H9 (cell line): ENCODE results near the gene GAREM1. TPM values are rescaled to one million over a fixed set of nuclear protein-coding genes. Genes with fewer than 3 reads are reported as not detected.

Experiments
- DNase-seq: peaks from one replicate; pipeline ENCODE4 v3.0.0-alpha.2; 2017
- H2AFZ ChIP-seq: one replicate; pipeline ENCODE4 v1.6.1; 2013; ENCODE audit warnings: mild to moderate bottlenecking, low read length, control low read depth, moderate library complexity
- H2AK5ac ChIP-seq: 2 replicates; pipeline ENCODE4 v1.6.1; 2013; ENCODE audit warnings: low read length, control low read depth, mixed read lengths; ENCODE audit not compliant: insufficient read length
- H2BK120ac ChIP-seq: one replicate; pipeline ENCODE4 v1.6.1; 2013; ENCODE audit warnings: low read depth, mild to moderate bottlenecking, low read length, control low read depth, inconsistent platforms; ENCODE audit not compliant: poor library complexity, severe bottlenecking
- H2BK12ac ChIP-seq: 2 replicates; pipeline ENCODE4 v1.6.1; 2013; ENCODE audit warnings: low read length, control low read depth, mixed read lengths, low read depth; ENCODE audit not compliant: insufficient read length
- H2BK15ac ChIP-seq: 2 replicates; pipeline ENCODE4 v1.6.1; 2013; ENCODE audit warnings: low read depth, low read length, control low read depth
- H2BK20ac ChIP-seq: one replicate; pipeline ENCODE4 v1.6.1; 2013; ENCODE audit warnings: low read depth, mild to moderate bottlenecking, low read length, control low read depth, inconsistent platforms; ENCODE audit not compliant: poor library complexity, severe bottlenecking
- H2BK5ac ChIP-seq: 2 replicates; pipeline ENCODE4 v1.6.1; 2013; ENCODE audit warnings: low read length, control low read depth, mixed read lengths; ENCODE audit not compliant: insufficient read length
- H3K14ac ChIP-seq: 2 replicates; pipeline ENCODE4 v1.6.1; 2013; ENCODE audit warnings: low read length, control low read depth; ENCODE audit not compliant: insufficient read depth
- H3K18ac ChIP-seq: 2 replicates; pipeline ENCODE4 v1.6.1; 2013; ENCODE audit warnings: low read depth, mild to moderate bottlenecking, mixed read lengths, low read length, control low read depth; ENCODE audit not compliant: insufficient read length
- H3K23ac ChIP-seq: 2 replicates; pipeline ENCODE4 v1.6.1; 2013; ENCODE audit warnings: low read length, control low read depth, mixed read lengths, low read depth; ENCODE audit not compliant: insufficient read length
- H3K23me2 ChIP-seq: 2 replicates; pipeline ENCODE4 v1.6.1; 2013; ENCODE audit warnings: low read depth, mild to moderate bottlenecking, mixed read lengths, low read length, control low read depth; ENCODE audit not compliant: insufficient read length, poor library complexity, severe bottlenecking
- H3K27ac ChIP-seq: 2 replicates; pipeline ENCODE4 v1.5.1; 2013; ENCODE audit warnings: low read length, control low read depth, mixed read lengths, low read depth; ENCODE audit not compliant: insufficient read length
- H3K27me3 ChIP-seq: 2 replicates; pipeline ENCODE4 v1.6.1; 2013; ENCODE audit warnings: low read length, control low read depth, inconsistent platforms; ENCODE audit not compliant: insufficient read depth
- H3K4ac ChIP-seq: 2 replicates; pipeline ENCODE4 v1.6.1; 2013; ENCODE audit warnings: low read depth, mild to moderate bottlenecking, control low read depth, inconsistent platforms, low read length, moderate library complexity
- H3K4me1 ChIP-seq: 2 replicates; pipeline ENCODE4 v1.6.1; 2013; ENCODE audit warnings: low read length, control low read depth, inconsistent platforms; ENCODE audit not compliant: insufficient read depth
- H3K4me2 ChIP-seq: 2 replicates; pipeline ENCODE4 v1.6.1; 2013; ENCODE audit warnings: low read length, control low read depth, mixed read lengths; ENCODE audit not compliant: insufficient read length, insufficient read depth
- H3K56ac ChIP-seq: 2 replicates; pipeline ENCODE4 v1.6.1; 2013; ENCODE audit warnings: low read depth, mild to moderate bottlenecking, mixed read lengths, low read length, control low read depth; ENCODE audit not compliant: insufficient read length
- H3K79me1 ChIP-seq: 2 replicates; pipeline ENCODE4 v1.6.1; 2013; ENCODE audit warnings: low read depth, mild to moderate bottlenecking, moderate library complexity, low read length, control low read depth, inconsistent platforms; ENCODE audit not compliant: insufficient read depth, poor library complexity, severe bottlenecking
- H3K79me2 ChIP-seq: 2 replicates; pipeline ENCODE4 v1.6.1; 2013; ENCODE audit warnings: low read length, control low read depth, inconsistent platforms; ENCODE audit not compliant: insufficient read depth
- H3K9ac ChIP-seq: 2 replicates; pipeline ENCODE4 v1.6.1; 2013; ENCODE audit warnings: low read length, control low read depth, mixed read lengths; ENCODE audit not compliant: insufficient read length; ENCODE audit errors: extremely low read depth
- H3K9me3 ChIP-seq: one replicate; pipeline ENCODE4 v1.6.1; 2013; ENCODE audit warnings: low read depth, low read length, inconsistent platforms; ENCODE audit not compliant: control insufficient read depth
- H3T11ph ChIP-seq: one replicate; pipeline ENCODE4 v1.6.1; 2013; ENCODE audit warnings: mild to moderate bottlenecking, low read length, control low read depth, inconsistent platforms
- H4K20me1 ChIP-seq: one replicate; pipeline ENCODE4 v1.6.1; 2013; ENCODE audit not compliant: control insufficient read depth, insufficient read length, insufficient read depth
- H4K5ac ChIP-seq: 2 replicates; pipeline ENCODE4 v1.6.1; 2013; ENCODE audit warnings: low read depth, mild to moderate bottlenecking, mixed read lengths, low read length, control low read depth; ENCODE audit not compliant: insufficient read length
- H4K8ac ChIP-seq: replicated peaks from 2 replicates; pipeline ENCODE4 v1.6.1; 2013; ENCODE audit warnings: low read length, control low read depth, mixed read lengths, low read depth; ENCODE audit not compliant: insufficient read length
- H4K91ac ChIP-seq: 2 replicates; pipeline ENCODE4 v1.6.1; 2013; ENCODE audit warnings: low read depth, mild to moderate bottlenecking, moderate library complexity, mixed read lengths, low read length, control low read depth; ENCODE audit not compliant: insufficient read length
- H3K27ac Mint-ChIP-seq, 3 experiments: 2 replicates in 2 of 3; 3 replicates in 1 of 3; pipeline ENCODE4 v1.8.0; 2020 to 2021; ENCODE audit warnings: mixed read lengths in 3 of 3, mild to moderate bottlenecking in 1 of 3, moderate library complexity in 1 of 3
- H3K27me3 Mint-ChIP-seq: 2 replicates; pipeline ENCODE4 v1.8.0; 2021; ENCODE audit warnings: low read depth, mild to moderate bottlenecking, moderate library complexity, mixed read lengths
- H3K36me3 Mint-ChIP-seq, 3 experiments: 2 replicates in 2 of 3; 3 replicates in 1 of 3; pipeline ENCODE4 v1.8.0; 2020 to 2021; ENCODE audit warnings: low read depth in 3 of 3, mixed read lengths in 3 of 3; ENCODE audit not compliant: insufficient read depth in 1 of 3
- H3K4me1 Mint-ChIP-seq, 2 experiments: 2 replicates each; pipeline ENCODE4 v1.8.0; 2020; ENCODE audit warnings: mixed read lengths in 2 of 2
- H3K4me3 Mint-ChIP-seq, 2 experiments: 2 replicates in 1 of 2; 3 replicates in 1 of 2; pipeline ENCODE4 v1.8.0; 2020 to 2021; ENCODE audit warnings: mild to moderate bottlenecking in 2 of 2, mixed read lengths in 2 of 2, moderate library complexity in 1 of 2
- H3K9me3 Mint-ChIP-seq, 2 experiments: 2 replicates in 1 of 2; 3 replicates in 1 of 2; pipeline ENCODE4 v1.8.0; 2020; ENCODE audit warnings: mild to moderate bottlenecking in 2 of 2, mixed read lengths in 2 of 2, moderate library complexity in 1 of 2
- whole genome bisulfite sequencing: extraction: QIAGEN DNeasy Blood & Tissue Kit; methylation state at CpG from one replicate; pipeline ENCODE4 v1.1.7; 2013; ENCODE audit warnings: missing lambda C conversion rate, low lambda C conversion rate, mixed read lengths; ENCODE audit not compliant: insufficient read length; ENCODE audit errors: extremely low coverage; 5-methylcytosine and 5-hydroxymethylcytosine counted together
- total RNA-seq: library from RNA; stranded (reverse); gene quantifications from 2 replicates; pipeline ENCODE4 v1.2.1, GENCODE V29; 2021
- TF ChIP-seq, protein P1 (sequence below): fragments of 200-600 bp; sonication (generic); conservative IDR thresholded peaks from 3 replicates; pipeline ENCODE4 v1.8.0; 2021; ENCODE audit warnings: antibody characterized with exemption, mild to moderate bottlenecking

GAREM1 gene
- total RNA-seq, 1 experiment from 2014 or later = 4.4 TPM

DNA sequence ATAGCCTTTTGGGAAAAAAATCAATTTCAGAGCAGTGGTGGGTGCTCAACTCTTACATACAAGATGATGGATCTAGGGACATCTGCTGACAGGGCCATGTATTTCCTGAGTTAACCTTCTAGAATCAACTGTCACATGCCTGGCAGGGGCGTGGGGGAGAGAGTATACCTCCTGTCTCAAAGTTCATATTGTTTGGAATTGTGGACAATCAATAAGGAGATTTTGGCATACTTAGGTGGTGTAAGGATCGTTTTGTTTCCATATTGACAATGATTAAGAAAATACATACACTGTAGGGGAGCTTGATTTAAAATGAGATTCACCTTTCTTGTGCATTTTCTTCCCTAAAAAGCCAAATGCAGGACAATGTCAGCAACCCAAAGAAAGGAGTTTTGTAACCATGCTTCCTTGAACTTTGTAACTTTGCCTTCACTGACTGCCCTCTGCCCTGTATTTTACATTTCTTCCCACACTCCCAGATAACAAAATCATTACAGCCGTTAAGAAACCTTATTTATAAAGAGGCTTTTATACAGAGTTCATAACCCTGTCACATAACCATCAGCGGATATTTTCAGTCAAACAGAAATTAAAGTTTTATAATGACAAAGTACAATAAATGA is 192.4 kb downstream of the GAREM1 start:
- Histone ChIP-seq H3K4me1 (no peaks in the 10 kb centered on the region; the same call in 1 of the 2 replicates), H3K79me2 (no peaks in the 10 kb centered on the region), H3T11ph (no peak overlapping the region), H3K56ac (no peak overlapping the region), H3K79me1 (no peaks in the 10 kb centered on the region), H3K18ac (no peak overlapping the region), H2BK12ac (no peak overlapping the region), H3K27ac (no peak overlapping the region), H4K91ac (no peak overlapping the region), H2BK20ac (no peak overlapping the region), H3K23me2 (no peaks in the 10 kb centered on the region), H3K14ac (no peak overlapping the region), H3K9me3 (no peaks in the 10 kb centered on the region), H2BK15ac (no peak overlapping the region), H4K8ac (no peak overlapping the region), H3K4ac (no peak overlapping the region), H2BK120ac (no peak overlapping the region), H3K23ac (no peak overlapping the region), H3K27me3 (no peaks in the 10 kb centered on the region), H2BK5ac (no peak overlapping the region), H3K9ac (no peak overlapping the region), H2AK5ac (no peak overlapping the region), H4K5ac (no peak overlapping the region), H3K4me2 (no peak overlapping the region), H2AFZ (no peak overlapping the region), H4K20me1 (no peaks in the 10 kb centered on the region)
- Mint-ChIP-seq H3K9me3 (peaks cover 2 to 7% of the 10 kb centered on the region in 2 experiments; a peak in 3 of 5 replicates), H3K4me3 (no peak overlapping the region), H3K4me1 (peaks cover 12 to 27% of the 10 kb centered on the region in 2 experiments; a peak in 2 of 4 replicates), H3K36me3 (peaks cover 0 to 9% (median 2%) of the 10 kb centered on the region in 3 experiments; a peak in 5 of 7 replicates), H3K27me3 (no peaks in the 10 kb centered on the region), H3K27ac (no peak overlapping the region; a peak in 1 of 7 replicates)
- DNase-seq = no peak
- TF ChIP-seq, protein P1, sequence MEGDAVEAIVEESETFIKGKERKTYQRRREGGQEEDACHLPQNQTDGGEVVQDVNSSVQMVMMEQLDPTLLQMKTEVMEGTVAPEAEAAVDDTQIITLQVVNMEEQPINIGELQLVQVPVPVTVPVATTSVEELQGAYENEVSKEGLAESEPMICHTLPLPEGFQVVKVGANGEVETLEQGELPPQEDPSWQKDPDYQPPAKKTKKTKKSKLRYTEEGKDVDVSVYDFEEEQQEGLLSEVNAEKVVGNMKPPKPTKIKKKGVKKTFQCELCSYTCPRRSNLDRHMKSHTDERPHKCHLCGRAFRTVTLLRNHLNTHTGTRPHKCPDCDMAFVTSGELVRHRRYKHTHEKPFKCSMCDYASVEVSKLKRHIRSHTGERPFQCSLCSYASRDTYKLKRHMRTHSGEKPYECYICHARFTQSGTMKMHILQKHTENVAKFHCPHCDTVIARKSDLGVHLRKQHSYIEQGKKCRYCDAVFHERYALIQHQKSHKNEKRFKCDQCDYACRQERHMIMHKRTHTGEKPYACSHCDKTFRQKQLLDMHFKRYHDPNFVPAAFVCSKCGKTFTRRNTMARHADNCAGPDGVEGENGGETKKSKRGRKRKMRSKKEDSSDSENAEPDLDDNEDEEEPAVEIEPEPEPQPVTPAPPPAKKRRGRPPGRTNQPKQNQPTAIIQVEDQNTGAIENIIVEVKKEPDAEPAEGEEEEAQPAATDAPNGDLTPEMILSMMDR = no peak
- WGBS = no CpG with 5 or more reads among the region's 4 CpGs
